MCF 10A (cell line): Measurements from ENCODE around the gene IL2RA. TPM values are rescaled to one million over a fixed set of nuclear protein-coding genes. Genes with fewer than 3 reads are reported as not detected.

ENCODE experiments used
- BruUV-seq: library from RNA; stranded (reverse); fragments of 400-500 nt; replicated peaks from 2 replicates; lab custom pipeline; 2021; lab: Mats Ljungman, UMichigan
- CTCF ChIA-PET: fragments of 300-600 bp; sonication (Branson Sonifier 250); formaldehyde crosslinking; extraction: SDS; loops from one replicate; lab custom pipeline; 2021; ENCODE audit warnings: antibody characterized with exemption, inconsistent platforms; lab: Yijun Ruan, JAX
- POLR2A ChIA-PET: fragments of 300-600, 350-650 bp; sonication (Branson Sonifier 250); formaldehyde crosslinking; extraction: SDS; loops from one replicate; lab custom pipeline; 2020; ENCODE audit warnings: antibody characterized with exemption, inconsistent platforms; lab: Yijun Ruan, JAX
- DNase-seq: peaks from one replicate; pipeline ENCODE4 v3.0.0-alpha.2; 2018; ENCODE audit not compliant: unreplicated experiment
- H3K27ac Mint-ChIP-seq: one replicate; pipeline ENCODE4 v1.8.0; 2022; ENCODE audit warnings: mild to moderate bottlenecking, low read depth, mixed read lengths; ENCODE audit not compliant: unreplicated experiment
- H3K27me3 Mint-ChIP-seq: one replicate; pipeline ENCODE4 v1.8.0; 2022; ENCODE audit warnings: mixed read lengths; ENCODE audit not compliant: insufficient read depth, unreplicated experiment
- H3K36me3 Mint-ChIP-seq: one replicate; pipeline ENCODE4 v1.8.0; 2022; ENCODE audit warnings: mild to moderate bottlenecking, moderate library complexity, mixed read lengths; ENCODE audit not compliant: insufficient read depth, unreplicated experiment
- H3K4me1 Mint-ChIP-seq: one replicate; pipeline ENCODE4 v1.8.0; 2022; ENCODE audit warnings: mixed read lengths; ENCODE audit not compliant: insufficient read depth, unreplicated experiment
- H3K4me3 Mint-ChIP-seq: one replicate; pipeline ENCODE4 v1.8.0; 2022; ENCODE audit warnings: mild to moderate bottlenecking, moderate library complexity, mixed read lengths; ENCODE audit not compliant: unreplicated experiment
- H3K9me3 Mint-ChIP-seq: one replicate; pipeline ENCODE4 v1.8.0; 2022; ENCODE audit warnings: mixed read lengths; ENCODE audit not compliant: unreplicated experiment
- intact Hi-C: fragments of 100-400 bp; cut with micrococcal nuclease; formaldehyde crosslinking; loops from 2 replicates; pipeline ENCODE4 v1.14.1; 2022
- total RNA-seq: library from RNA; stranded (reverse); gene quantifications from 2 replicates; pipeline ENCODE4 v1.2.3, GENCODE V29; 2022
- TF ChIP-seq, protein P1 (sequence below): fragments of 200-600 bp; IDR thresholded peaks from one replicate; pipeline ENCODE4 v1.8.0; 2022; ENCODE audit warnings: antibody characterized with exemption, mild to moderate bottlenecking; ENCODE audit not compliant: unreplicated experiment

Gene IL2RA
- total RNA-seq, 1 experiment from 2014 or later = not detected

DNA sequence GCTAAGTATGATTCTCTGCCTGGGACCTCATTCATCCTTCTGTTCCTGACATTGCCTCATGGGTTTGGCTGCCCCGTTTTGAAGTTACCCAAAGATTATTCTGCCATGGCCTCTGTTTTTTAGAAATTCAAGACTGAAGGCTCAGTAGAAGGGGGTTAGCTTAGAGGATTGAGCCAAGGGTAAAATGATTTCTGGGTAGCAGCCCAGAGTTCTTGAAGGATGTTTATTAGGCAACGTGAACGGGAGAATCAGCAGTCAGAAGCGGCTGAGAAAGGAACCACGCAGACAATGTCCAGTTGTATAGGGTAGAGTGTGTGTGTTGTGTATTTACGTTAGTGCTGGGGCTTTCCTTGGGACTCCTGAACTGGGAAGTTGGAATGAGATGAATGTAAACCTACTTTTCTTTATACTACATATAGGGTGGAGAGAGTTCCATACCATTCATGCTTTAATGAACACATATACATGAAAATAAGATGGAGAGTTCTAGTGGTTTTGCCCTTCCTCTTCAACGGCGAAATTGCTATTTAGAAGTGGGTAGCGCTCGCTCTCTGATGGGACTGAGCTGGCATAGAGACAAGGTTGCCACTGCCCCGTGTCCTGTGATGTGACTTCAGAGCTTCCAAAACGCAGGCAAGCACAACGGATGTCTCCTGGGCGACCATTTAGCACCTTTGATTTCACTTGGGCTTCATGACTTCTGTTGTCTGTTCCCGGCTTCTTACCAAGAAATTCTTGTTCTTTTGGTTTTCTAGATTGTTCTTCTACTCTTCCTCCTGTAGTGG, 49.9 kb downstream of the IL2RA start:
- intact Hi-C loops = loop anchor here (5.0 kb wide), 1 partner anchor 75 kb away; the partner anchor contains the start of gene RBM17
- Mint-ChIP-seq H3K4me1 (no peaks in the 10 kb centered on the region), H3K27me3 (peaks cover under 1% of the 10 kb centered on the region), H3K9me3 (no peaks in the 10 kb centered on the region), H3K36me3 (no peaks in the 10 kb centered on the region), H3K4me3 (no peak overlapping the region), H3K27ac (no peak overlapping the region)
- CTCF ChIA-PET = interaction anchor here (0.6 to 2.8 kb wide), 4 partner anchors 25 to 64 kb away, joined by 3 to 20 read pairs (median 10); no protein-coding TSS in a partner anchor
- no TSS peak for BruUV-seq
- TF ChIP-seq, protein P1, sequence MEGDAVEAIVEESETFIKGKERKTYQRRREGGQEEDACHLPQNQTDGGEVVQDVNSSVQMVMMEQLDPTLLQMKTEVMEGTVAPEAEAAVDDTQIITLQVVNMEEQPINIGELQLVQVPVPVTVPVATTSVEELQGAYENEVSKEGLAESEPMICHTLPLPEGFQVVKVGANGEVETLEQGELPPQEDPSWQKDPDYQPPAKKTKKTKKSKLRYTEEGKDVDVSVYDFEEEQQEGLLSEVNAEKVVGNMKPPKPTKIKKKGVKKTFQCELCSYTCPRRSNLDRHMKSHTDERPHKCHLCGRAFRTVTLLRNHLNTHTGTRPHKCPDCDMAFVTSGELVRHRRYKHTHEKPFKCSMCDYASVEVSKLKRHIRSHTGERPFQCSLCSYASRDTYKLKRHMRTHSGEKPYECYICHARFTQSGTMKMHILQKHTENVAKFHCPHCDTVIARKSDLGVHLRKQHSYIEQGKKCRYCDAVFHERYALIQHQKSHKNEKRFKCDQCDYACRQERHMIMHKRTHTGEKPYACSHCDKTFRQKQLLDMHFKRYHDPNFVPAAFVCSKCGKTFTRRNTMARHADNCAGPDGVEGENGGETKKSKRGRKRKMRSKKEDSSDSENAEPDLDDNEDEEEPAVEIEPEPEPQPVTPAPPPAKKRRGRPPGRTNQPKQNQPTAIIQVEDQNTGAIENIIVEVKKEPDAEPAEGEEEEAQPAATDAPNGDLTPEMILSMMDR = no peak
- no peak for DNase-seq
- POLR2A ChIA-PET = no interaction called here

DNA sequence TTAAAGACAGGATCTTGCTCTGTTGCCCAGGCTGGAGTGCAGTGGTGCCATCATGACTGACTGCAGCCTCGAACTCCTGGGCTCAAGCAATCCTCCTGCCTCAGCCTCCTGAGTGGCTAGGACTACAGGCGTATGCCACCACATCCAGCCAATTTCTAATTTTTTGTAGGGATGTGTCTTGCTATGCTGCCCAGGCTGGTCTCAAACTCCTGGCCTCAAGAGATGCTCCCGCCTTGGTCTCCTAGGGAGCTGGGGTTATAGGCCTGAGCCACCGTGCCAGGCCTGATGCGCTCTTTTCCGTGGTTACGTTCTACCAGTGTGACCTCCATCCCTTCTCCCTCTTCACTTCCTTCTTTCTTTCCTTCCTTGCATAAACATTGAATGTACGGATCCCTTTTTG, 50.6 kb downstream of the IL2RA start:
- ChIA-PET CTCF (interaction anchor here (0.6 kb wide), 1 partner anchor 53 kb away, joined by 4 read pairs; no protein-coding TSS in a partner anchor), POLR2A (interaction anchor here (0.6 kb wide), 1 partner anchor 123 kb away, joined by 3 read pairs; no protein-coding TSS in a partner anchor)
- H3K9me3 Mint-ChIP-seq = no peaks in the 10 kb centered on the region
- no TSS peak for BruUV-seq
- no peak overlapping the region for H3K27ac Mint-ChIP-seq
- H3K4me1 Mint-ChIP-seq = no peaks in the 10 kb centered on the region
- no peaks in the 10 kb centered on the region for H3K36me3 Mint-ChIP-seq
- no peak for DNase-seq
- peaks cover 8% of the 10 kb centered on the region for H3K27me3 Mint-ChIP-seq
- no peak overlapping the region for H3K4me3 Mint-ChIP-seq
- TF ChIP-seq, protein P1 = no peak
- intact Hi-C loops = loop anchor here (5.0 kb wide), 1 partner anchor 76 kb away; the partner anchor contains the start of gene RBM17

DNA sequence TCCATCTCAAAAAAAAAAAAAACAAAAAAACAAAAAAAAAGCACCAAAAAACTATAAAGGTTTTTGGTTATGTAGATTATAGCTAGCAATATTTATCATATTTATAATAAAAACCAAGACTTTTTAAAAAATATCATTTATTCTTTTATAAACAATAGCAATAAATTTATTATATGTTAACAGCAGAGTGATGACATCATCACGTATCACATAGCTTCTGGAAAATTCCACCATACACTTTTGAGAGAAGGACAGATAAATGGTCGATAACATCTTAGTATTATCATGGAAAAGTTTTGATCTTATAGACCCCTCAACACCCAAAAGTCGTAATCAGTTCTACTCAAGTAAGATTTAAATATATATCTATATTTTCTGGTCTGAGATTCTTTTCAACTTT, 51.6 kb downstream of the IL2RA start:
- intact Hi-C loops = loop anchor here (5.0 kb wide), 1 partner anchor 77 kb away; the partner anchor contains the start of gene RBM17
- H3K27ac Mint-ChIP-seq = no peak overlapping the region
- H3K36me3 Mint-ChIP-seq = no peaks in the 10 kb centered on the region
- ChIA-PET CTCF (interaction anchor here (0.7 kb wide), 2 partner anchors 32 to 44 kb away, joined by 3 read pairs; no protein-coding TSS in a partner anchor), POLR2A (interaction anchor here (0.7 to 1.5 kb wide), 2 partner anchors 34 to 151 kb away, joined by 3 to 10 read pairs; partner anchors contain the start of gene IL15RA)
- TF ChIP-seq, protein P1 = no peak
- BruUV-seq = no TSS peak
- H3K9me3 Mint-ChIP-seq = no peaks in the 10 kb centered on the region
- H3K4me3 Mint-ChIP-seq = no peak overlapping the region
- no peaks in the 10 kb centered on the region for H3K4me1 Mint-ChIP-seq
- no peak for DNase-seq
- H3K27me3 Mint-ChIP-seq = peaks cover 17% of the 10 kb centered on the region

DNA sequence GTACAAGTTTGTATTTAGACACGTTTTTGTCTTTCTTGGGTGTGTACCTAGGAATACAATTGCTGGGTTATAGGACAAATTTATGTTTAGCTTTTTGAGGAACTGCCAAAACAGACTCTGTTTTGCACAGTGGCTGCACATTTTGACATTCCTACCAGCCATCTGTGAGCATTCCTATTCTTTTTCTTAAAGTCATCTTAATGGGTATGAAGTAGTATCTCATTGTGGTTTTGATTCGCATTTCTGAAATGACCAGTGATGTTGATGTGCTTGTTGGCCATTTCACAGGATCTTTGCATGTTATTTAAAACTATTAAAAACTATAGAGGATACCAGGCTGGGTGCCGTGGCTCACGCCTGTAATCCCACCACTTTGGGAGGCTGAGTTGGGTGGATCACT, 52.2 kb downstream of the IL2RA start:
- Mint-ChIP-seq H3K4me3 (no peak overlapping the region), H3K27ac (no peak overlapping the region), H3K27me3 (peaks cover 24% of the 10 kb centered on the region), H3K9me3 (no peaks in the 10 kb centered on the region), H3K36me3 (no peaks in the 10 kb centered on the region), H3K4me1 (no peaks in the 10 kb centered on the region)
- intact Hi-C loops = loop anchor here (5.0 kb wide), 1 partner anchor 77 kb away; the partner anchor contains the start of gene RBM17
- DNase-seq = no peak
- no TSS peak for BruUV-seq
- ChIA-PET CTCF (no interaction called here), POLR2A (interaction anchor here (1.5 kb wide), 1 partner anchor 33 kb away, joined by 10 read pairs; the partner anchor contains the start of gene IL15RA)
- TF ChIP-seq, protein P1 = no peak
